ENCODE results near the gene ZDHHC18. TPM values are rescaled to one million over a fixed set of nuclear protein-coding genes. Genes with fewer than 3 reads are reported as not detected.

The ZDHHC18 gene
- total RNA-seq, 1 experiment from 2014 or later = 21.3 TPM

DNA sequence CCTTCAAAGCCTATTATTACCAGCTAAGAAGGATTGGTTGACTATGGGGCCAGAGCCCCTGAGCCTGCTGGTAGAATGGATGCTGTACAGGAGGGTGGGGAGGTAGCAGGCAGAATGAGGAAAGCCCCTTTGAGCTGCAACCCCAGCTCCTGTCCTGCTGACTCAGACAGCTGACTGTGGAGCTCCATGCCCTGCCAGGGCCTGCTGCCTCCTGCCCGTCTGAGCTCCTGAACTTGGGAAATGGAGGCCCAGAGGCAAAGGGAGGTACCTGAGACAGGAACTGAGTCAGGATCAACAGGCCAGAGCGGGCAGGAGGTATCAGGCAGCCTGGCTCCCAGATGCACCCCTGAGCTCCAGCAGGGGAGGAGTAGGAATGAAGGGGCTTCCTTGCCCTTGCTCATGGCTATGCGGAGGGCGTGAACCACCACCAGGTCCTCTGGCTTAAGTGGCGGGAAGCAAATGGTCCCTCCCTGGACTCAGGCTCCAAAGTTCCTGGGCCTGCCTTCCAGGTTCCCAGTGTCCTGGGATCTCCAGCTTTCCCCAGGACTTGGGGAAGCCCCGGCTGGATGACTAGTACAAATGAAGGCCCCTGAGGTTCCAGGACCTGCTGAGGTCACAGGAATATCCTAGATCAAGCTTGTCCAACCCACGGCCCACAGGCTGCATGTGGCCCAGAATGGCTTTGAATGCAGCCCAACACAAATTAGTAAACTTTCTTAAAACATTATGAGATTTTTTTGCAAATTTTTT, 32.6 kb downstream of the ZDHHC18 start:
- H3K36me3 Mint-ChIP-seq (ENCODE audit: insufficient read depth, unreplicated experiment) = peaks cover 12% of the 10 kb centered on the region
- H3K4me1 ChIP-seq = no peaks in the 10 kb centered on the region
- H3K4me1 Mint-ChIP-seq (ENCODE audit: low read depth, unreplicated experiment) = peaks cover 7% of the 10 kb centered on the region
- H3K27me3 Mint-ChIP-seq (ENCODE audit: insufficient read depth, unreplicated experiment) = no peaks in the 10 kb centered on the region
- H3K4me3 Mint-ChIP-seq (ENCODE audit: unreplicated experiment) = no peak overlapping the region
- no peaks in the 10 kb centered on the region for H3K27me3 ChIP-seq (replicated peaks; ENCODE audit: control insufficient read depth, insufficient read depth, low read length)
- no peak overlapping the region for H3K4me3 ChIP-seq (ENCODE audit: low read depth, low read length)
- ChIA-PET POLR2A (no interaction called here), CTCF (no interaction called here)
- no peak overlapping the region for H3K27ac Mint-ChIP-seq (ENCODE audit: unreplicated experiment)
- H3K9me3 ChIP-seq = no peaks in the 10 kb centered on the region
- no peaks in the 10 kb centered on the region for H3K36me3 ChIP-seq (ENCODE audit: control insufficient read depth, insufficient read depth, low read length)
- no peaks in the 10 kb centered on the region for H3K9me3 Mint-ChIP-seq (ENCODE audit: unreplicated experiment)
- no TSS peak for BruUV-seq (replicated peaks)
- no peak for DNase-seq
- intact Hi-C loops (cut with micrococcal nuclease; ENCODE audit: unreplicated experiment) = no loop called here
- TF ChIP-seq, protein P1, sequence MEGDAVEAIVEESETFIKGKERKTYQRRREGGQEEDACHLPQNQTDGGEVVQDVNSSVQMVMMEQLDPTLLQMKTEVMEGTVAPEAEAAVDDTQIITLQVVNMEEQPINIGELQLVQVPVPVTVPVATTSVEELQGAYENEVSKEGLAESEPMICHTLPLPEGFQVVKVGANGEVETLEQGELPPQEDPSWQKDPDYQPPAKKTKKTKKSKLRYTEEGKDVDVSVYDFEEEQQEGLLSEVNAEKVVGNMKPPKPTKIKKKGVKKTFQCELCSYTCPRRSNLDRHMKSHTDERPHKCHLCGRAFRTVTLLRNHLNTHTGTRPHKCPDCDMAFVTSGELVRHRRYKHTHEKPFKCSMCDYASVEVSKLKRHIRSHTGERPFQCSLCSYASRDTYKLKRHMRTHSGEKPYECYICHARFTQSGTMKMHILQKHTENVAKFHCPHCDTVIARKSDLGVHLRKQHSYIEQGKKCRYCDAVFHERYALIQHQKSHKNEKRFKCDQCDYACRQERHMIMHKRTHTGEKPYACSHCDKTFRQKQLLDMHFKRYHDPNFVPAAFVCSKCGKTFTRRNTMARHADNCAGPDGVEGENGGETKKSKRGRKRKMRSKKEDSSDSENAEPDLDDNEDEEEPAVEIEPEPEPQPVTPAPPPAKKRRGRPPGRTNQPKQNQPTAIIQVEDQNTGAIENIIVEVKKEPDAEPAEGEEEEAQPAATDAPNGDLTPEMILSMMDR (IDR thresholded peaks at IDR 0.05; ENCODE audit: insufficient read depth in 1 of 2, low read depth in 1 of 2, low read length in 1 of 2, severe bottlenecking in 1 of 2, unreplicated experiment in 1 of 2) = no peak

DNA sequence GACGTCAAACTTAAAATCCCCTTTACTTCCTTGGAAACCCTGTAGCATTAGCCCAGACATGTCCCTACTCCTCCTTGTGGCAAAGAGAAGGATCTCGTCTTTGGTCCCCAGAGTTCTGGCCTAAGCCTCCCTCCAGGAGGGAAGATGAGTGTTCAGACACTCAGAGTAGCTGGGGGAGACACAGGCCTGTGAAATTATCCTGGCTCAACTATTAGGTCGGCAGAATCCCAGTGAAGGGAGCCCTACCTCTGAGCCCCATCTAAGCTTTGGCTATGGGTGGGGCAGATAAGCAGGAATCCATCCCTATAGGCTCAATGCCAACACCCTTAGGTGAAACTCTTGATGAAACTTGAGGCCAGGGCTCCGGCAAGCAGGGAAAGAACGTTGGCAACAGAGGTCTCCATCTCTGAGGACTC, 34.8 kb downstream of the ZDHHC18 start:
- H3K9me3 ChIP-seq = no peaks in the 10 kb centered on the region
- H3K4me3 Mint-ChIP-seq (ENCODE audit: unreplicated experiment) = no peak overlapping the region
- POLR2A ChIA-PET = no interaction called here
- DNase-seq = peak in 1 of 2 experiments; percentile 14
- no peaks in the 10 kb centered on the region for H3K36me3 ChIP-seq (ENCODE audit: control insufficient read depth, insufficient read depth, low read length)
- peaks cover 7% of the 10 kb centered on the region for H3K4me1 Mint-ChIP-seq (ENCODE audit: low read depth, unreplicated experiment)
- no peak overlapping the region for H3K4me3 ChIP-seq (ENCODE audit: low read depth, low read length)
- no peaks in the 10 kb centered on the region for H3K9me3 Mint-ChIP-seq (ENCODE audit: unreplicated experiment)
- CTCF ChIA-PET = interaction anchor here (0.5 kb wide), 1 partner anchor 35 kb away, joined by 3 read pairs; no protein-coding TSS in a partner anchor
- H3K36me3 Mint-ChIP-seq (ENCODE audit: insufficient read depth, unreplicated experiment) = peaks cover 21% of the 10 kb centered on the region
- H3K4me1 ChIP-seq = 0 out of 2 replicates have a peak, but pooled peaks cover 3% of the 10 kb centered on the region
- BruUV-seq (replicated peaks) = no TSS peak
- TF ChIP-seq, protein P1 (IDR thresholded peaks at IDR 0.05; ENCODE audit: insufficient read depth in 1 of 2, low read depth in 1 of 2, low read length in 1 of 2, severe bottlenecking in 1 of 2, unreplicated experiment in 1 of 2) = peak in 1 of 2 experiments; percentile 15
- H3K27ac Mint-ChIP-seq (ENCODE audit: unreplicated experiment) = no peak overlapping the region
- H3K27me3 ChIP-seq (replicated peaks; ENCODE audit: control insufficient read depth, insufficient read depth, low read length) = no peaks in the 10 kb centered on the region
- intact Hi-C loops (cut with micrococcal nuclease; ENCODE audit: unreplicated experiment) = loop anchor here (10.0 kb wide), 1 partner anchor 166 kb away; the partner anchor contains the start of gene ARID1A
- no peaks in the 10 kb centered on the region for H3K27me3 Mint-ChIP-seq (ENCODE audit: insufficient read depth, unreplicated experiment)

DNA sequence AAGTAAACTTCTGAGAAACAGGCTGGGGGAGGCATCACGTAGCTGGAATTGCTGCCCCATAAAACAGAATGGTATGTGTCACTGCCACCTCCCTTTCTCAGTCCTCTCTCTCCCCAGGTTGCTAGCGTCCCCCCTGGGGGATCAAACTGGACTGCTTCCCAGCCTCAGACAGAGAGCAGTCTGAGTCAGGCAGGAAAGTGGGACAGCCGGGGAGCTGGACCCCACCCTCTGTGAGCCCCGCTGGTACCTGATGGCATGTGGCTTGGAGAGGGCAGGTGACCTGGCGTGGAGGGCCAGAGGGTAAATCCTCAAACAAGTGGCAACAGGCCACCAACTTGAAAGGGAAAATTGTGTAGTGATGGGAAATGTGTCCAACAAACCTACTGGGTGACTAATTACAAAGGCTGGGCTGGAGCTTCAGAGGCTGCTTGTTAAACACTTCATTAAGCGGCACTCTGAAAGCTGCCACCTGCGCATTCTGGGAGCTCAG, 35.4 kb downstream of the ZDHHC18 start:
- peaks cover 18% of the 10 kb centered on the region for H3K36me3 Mint-ChIP-seq (ENCODE audit: insufficient read depth, unreplicated experiment)
- DNase-seq = no peak
- H3K36me3 ChIP-seq (ENCODE audit: control insufficient read depth, insufficient read depth, low read length) = no peaks in the 10 kb centered on the region
- no peaks in the 10 kb centered on the region for H3K9me3 ChIP-seq
- no peak overlapping the region for H3K4me3 ChIP-seq (ENCODE audit: low read depth, low read length)
- BruUV-seq (replicated peaks) = no TSS peak
- CTCF ChIA-PET = interaction anchor here (0.5 kb wide), 1 partner anchor 34 kb away, joined by 3 read pairs; no protein-coding TSS in a partner anchor
- TF ChIP-seq, protein P1 (IDR thresholded peaks at IDR 0.05; ENCODE audit: insufficient read depth in 1 of 2, low read depth in 1 of 2, low read length in 1 of 2, severe bottlenecking in 1 of 2, unreplicated experiment in 1 of 2) = no peak
- H3K4me1 ChIP-seq = 0 out of 2 replicates have a peak, but pooled peaks cover 3% of the 10 kb centered on the region
- no peaks in the 10 kb centered on the region for H3K27me3 Mint-ChIP-seq (ENCODE audit: insufficient read depth, unreplicated experiment)
- H3K4me3 Mint-ChIP-seq (ENCODE audit: unreplicated experiment) = no peak overlapping the region
- H3K27me3 ChIP-seq (replicated peaks; ENCODE audit: control insufficient read depth, insufficient read depth, low read length) = no peaks in the 10 kb centered on the region
- H3K9me3 Mint-ChIP-seq (ENCODE audit: unreplicated experiment) = no peaks in the 10 kb centered on the region
- intact Hi-C loops (cut with micrococcal nuclease; ENCODE audit: unreplicated experiment) = loop anchor here (10.0 kb wide), 1 partner anchor 167 kb away; the partner anchor contains the start of gene ARID1A
- peak overlapping the region; percentile 94 for H3K27ac Mint-ChIP-seq (ENCODE audit: unreplicated experiment)
- peaks cover 7% of the 10 kb centered on the region for H3K4me1 Mint-ChIP-seq (ENCODE audit: low read depth, unreplicated experiment)
- POLR2A ChIA-PET = no interaction called here
